Brain microvascular endothelial cell (primary cell): ENCODE measurements around the gene PKM.

Experiments
- DNase-seq: peaks from one replicate; pipeline ENCODE4 v3.0.0-alpha.2; 2020
- H3K27ac ChIP-seq: fragments of 250-450 bp; sonication (Bioruptor Pico); 2 replicates; pipeline ENCODE4 v1.5.1; 2020; ENCODE audit warnings: mild to moderate bottlenecking, moderate library complexity
- H3K27me3 ChIP-seq: fragments of 250-450 bp; sonication (Bioruptor Pico); replicated peaks from 2 replicates; pipeline ENCODE4 v1.5.1; 2020; ENCODE audit warnings: mild to moderate bottlenecking
- H3K36me3 ChIP-seq: fragments of 250-450 bp; sonication (Bioruptor Pico); replicated peaks from 2 replicates; pipeline ENCODE4 v1.5.1; 2020; ENCODE audit warnings: mild to moderate bottlenecking
- H3K4me3 ChIP-seq: 2 replicates; pipeline ENCODE4 v1.5.1; 2011; ENCODE audit warnings: low read depth, mild to moderate bottlenecking, control low read depth, low read length, moderate library complexity
- CTCF ChIP-seq: IDR thresholded peaks from 2 replicates; pipeline ENCODE4 v1.5.1; 2011; ENCODE audit warnings: low read depth, mild to moderate bottlenecking, moderate library complexity, low read length, control low read depth, inconsistent platforms; ENCODE audit errors: missing control alignments
- in situ Hi-C: cut with HindIII; loops from 2 replicates; pipeline ENCODE4 v1.10.0; 2017; ENCODE audit warnings: low sequenced_read_pairs, low pct_ligation_motif_present

The PKM gene

GRCh38 chr15:72207558-72208085 lies 23.4 kb downstream of the PKM start:
- in situ Hi-C loops = no loop called here
- no peak overlapping the region for H3K27ac ChIP-seq

GRCh38 chr15:72206677-72207000 lies 24.4 kb downstream of the PKM start:
- H3K36me3 ChIP-seq = peaks cover 98% of the 10 kb centered on the region
- no peak for DNase-seq
- no peak for TF ChIP-seq CTCF
- in situ Hi-C loops = no loop called here
- H3K4me3 ChIP-seq = no peak overlapping the region
- no peak overlapping the region for H3K27ac ChIP-seq
- H3K27me3 ChIP-seq = no peaks in the 10 kb centered on the region

More at GRCh38 chr15:72207558-72208085, 23.4 kb downstream of the PKM start:
- Histone ChIP-seq H3K27me3 (no peaks in the 10 kb centered on the region), H3K4me3 (no peak overlapping the region), H3K36me3 (peaks cover 98% of the 10 kb centered on the region)
- no peak for TF ChIP-seq CTCF
- no peak for DNase-seq

GRCh38 chr15:72205896-72206676 lies 24.9 kb downstream of the PKM start:
- no peak overlapping the region for H3K27ac ChIP-seq

GRCh38 chr15:72205273-72205672 lies 25.7 kb downstream of the PKM start:
- in situ Hi-C loops = no loop called here
- no peak for TF ChIP-seq CTCF

More at GRCh38 chr15:72205896-72206676, 24.9 kb downstream of the PKM start:
- no peak for TF ChIP-seq CTCF
- Histone ChIP-seq H3K27me3 (no peaks in the 10 kb centered on the region), H3K36me3 (peaks cover 98% of the 10 kb centered on the region), H3K4me3 (no peak overlapping the region)
- in situ Hi-C loops = no loop called here
- DNase-seq = no peak

GRCh38 chr15:72203507-72203837 lies 27.5 kb downstream of the PKM start:
- no peaks in the 10 kb centered on the region for H3K27me3 ChIP-seq
- no peak overlapping the region for H3K4me3 ChIP-seq
- TF ChIP-seq CTCF = no peak
- in situ Hi-C loops = no loop called here
- peaks cover 100% of the 10 kb centered on the region for H3K36me3 ChIP-seq
- peak; percentile 29 for DNase-seq
- no peak overlapping the region for H3K27ac ChIP-seq

More at GRCh38 chr15:72205273-72205672, 25.7 kb downstream of the PKM start:
- no peak for DNase-seq
- Histone ChIP-seq H3K4me3 (no peak overlapping the region), H3K36me3 (peaks cover 98% of the 10 kb centered on the region), H3K27me3 (no peaks in the 10 kb centered on the region), H3K27ac (no peak overlapping the region)
